HG03159 (cell line): Measurements from ENCODE around the gene DNAJA1.

Source experiments
- ATAC-seq: cut with Tn5 transposase; IDR thresholded peaks from one replicate; pipeline ENCODE4 v1.9.1; 2021; ENCODE audit warnings: mild to moderate bottlenecking, moderate library complexity; ENCODE audit not compliant: unreplicated experiment

Gene DNAJA1

DNA sequence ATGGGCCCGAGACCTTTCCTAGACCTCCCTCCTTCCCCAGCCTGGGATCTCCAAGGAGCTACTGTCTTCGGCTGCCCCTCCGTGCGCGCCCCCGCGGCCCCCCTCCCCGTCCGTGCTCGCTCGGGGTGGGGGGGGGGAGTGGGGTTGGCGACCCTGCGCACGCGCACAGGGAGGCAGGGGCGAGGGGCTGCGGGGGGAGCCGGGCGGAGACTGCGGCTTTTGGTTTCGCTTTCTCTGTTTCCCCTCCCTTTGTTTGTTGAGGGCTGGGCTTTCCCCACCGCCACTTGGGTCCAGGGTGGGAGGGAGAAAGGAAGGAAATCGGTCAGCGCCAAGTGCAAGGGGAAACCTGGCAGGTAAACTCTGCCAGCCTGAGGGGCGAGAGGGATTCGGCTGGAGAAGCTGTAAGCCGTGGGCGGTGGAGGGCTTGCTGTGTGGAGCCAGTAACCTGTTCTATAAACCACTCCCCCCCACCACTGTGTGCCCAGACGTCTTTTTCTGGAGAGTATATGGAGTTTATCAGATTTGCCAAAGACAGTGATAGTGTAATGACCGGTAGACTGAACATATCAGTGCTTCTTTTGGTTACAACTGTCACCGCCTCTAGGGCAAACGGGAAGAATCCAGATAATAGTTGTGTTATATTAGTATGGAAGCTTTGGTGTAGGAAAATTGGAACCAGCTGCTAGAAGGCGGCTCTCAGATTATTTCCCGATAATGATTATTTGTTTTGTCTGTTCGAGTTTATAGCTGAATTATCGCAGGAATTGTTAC lies 684 bp downstream of the DNAJA1 start:
- peak; percentile 42 for ATAC-seq

DNA sequence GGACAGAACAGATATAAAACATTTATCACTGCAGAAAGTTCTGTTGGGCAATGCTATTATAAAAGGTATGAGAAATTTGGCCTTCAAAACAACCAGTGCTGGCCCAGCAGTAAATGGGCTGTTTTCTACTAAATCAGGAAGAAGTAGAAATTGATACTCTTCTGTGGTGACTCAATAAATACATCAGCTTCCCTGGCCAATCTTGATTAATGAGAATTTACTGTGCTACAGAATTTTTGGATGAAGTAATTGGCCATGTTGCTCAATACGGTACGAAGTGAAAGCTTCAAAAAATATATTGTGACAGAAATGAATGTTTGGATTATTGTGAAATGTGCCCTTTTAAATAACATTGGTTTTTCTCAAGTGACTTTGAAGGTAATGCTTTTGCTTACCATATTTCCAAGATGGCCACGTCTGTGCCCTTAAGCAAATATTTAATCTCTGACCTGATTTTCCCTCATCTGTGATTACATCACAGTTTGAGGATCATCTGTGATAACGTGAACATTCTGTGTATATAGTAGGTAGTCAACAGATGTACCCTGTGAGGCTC lies 4.2 kb downstream of the DNAJA1 start:
- ATAC-seq = no peak

DNA sequence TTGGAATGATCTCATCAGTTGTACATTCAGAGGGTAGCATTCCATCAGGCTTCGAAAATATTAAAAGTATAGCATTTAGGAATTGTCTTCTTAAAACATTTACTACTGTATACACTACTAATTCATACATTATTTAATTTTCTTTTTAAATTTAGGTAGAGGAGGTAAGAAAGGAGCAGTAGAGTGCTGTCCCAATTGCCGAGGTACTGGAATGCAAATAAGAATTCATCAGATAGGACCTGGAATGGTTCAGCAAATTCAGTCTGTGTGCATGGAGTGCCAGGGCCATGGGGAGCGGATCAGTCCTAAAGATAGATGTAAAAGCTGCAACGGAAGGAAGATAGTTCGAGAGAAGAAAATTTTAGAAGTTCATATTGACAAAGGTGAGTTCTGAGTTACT lies 5.2 kb downstream of the DNAJA1 start:
- no peak for ATAC-seq

DNA sequence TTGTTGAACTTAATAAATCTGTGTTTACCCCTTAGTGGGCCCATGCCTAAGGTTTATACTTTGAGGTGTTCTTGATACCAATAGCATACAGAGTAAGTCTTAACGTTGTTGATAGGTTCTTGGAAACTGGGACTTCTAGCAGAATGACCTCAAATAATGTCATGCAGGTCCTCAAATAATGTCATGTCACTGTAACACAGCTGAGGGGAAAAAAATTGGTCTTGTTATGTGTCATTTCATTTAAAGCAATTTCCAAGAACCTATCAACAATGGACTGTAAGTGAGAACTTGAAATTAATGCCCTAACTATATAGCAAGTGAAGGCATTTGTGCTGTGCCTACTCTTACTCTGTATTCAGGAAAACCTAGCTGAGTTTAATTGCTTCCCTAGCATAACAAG lies 7.2 kb downstream of the DNAJA1 start:
- ATAC-seq = no peak

DNA sequence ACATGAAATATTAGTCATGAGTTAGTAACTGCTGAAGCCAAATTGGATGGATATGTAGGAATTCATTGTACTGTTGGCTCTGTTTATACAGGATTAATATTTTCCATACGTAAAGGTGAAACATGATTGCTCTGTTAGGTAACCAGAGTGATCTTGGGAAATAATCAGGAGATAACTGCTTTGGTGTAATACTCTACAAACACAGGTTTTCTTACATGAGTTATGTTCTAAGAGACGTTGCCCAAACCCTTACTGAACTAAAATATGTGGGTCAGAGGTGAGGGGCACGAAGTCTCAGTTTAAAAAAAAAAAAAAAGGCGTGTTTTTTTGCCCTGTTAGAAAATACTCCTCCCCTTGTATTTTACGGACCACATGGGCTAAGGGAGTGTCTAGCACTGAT lies 7.8 kb downstream of the DNAJA1 start:
- no peak for ATAC-seq

DNA sequence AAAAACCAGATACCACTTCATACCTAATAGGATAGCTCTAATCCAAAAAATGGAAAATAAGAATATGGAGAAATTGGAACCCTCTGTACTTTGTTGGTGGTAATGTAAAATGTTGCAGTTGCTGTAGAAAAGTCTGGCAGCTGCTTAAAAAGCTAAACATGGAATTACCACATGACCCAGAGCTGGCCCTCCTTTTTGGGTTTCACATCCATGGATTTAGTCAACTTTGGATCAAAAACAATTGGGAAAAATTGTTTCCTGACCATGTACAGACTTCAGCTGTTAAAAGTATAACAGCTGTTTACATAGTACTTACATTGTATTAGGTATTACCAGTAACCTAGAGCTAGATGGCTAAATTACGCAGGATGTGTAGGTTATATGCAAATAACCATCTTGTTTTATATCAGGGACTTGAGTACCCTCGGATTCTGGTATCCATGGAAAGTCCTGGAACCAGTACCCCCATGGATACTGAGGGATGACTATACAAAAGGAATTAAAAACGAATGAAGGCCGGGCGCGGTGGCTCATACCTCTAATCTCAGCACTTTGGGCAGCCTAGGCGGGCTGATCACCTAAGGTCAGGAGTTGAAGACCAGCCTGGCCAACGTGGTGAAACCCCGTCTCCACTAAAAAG lies 15.8 kb downstream of the DNAJA1 start:
- ATAC-seq = no peak

DNA sequence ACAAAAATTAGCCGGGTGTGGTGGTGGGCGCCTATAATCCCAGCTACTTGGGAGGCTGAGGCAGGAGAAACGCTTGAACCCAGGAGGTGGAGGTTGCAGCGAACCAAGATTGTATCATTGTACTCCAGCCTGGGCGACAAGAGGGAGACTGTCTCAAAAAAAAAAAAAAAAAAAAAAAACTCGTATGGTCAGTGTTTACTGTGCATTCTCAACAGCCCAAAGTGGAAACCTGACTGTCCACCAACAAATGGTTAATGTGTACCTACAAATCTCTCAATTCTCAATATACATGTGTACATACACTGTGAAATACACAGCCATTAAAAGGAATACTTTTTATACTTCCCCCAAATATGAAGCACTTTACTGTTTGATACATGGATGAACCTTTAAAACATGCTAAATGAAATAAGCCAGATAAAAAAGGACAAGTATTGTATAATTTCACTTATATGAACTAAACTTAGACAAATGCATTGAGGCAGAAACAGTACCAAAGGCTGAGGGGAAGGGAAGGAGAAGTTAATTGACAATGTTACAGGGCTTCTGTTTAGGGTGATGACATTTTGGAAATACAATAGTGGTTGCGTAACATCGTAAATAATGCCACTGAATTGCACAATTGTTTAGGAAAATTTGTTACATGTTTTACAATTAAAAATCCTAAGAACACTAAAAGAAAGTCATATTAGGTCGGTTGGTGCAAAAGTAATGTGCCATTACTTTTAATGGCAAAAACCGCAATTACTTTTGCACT lies 16.5 kb downstream of the DNAJA1 start:
- no peak for ATAC-seq

DNA sequence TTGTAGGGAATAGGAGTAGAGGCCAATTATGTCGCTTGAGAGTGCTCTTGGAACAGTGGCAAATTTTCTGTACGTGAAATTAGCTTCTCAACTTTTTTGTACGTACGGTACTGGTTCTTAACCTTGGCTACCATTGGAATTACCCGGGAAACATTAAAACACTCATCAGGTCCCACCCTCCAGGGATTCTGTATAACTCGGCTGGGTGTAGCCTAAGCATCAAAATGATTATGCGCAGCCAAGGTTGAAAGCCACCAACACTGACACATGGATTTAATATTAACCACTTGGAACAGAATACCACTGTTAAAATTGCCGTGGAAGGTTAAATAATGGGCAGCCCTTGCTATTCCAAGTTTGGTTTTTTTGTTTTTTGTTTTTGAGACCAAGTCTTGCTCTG lies 17.4 kb downstream of the DNAJA1 start:
- no peak for ATAC-seq

DNA sequence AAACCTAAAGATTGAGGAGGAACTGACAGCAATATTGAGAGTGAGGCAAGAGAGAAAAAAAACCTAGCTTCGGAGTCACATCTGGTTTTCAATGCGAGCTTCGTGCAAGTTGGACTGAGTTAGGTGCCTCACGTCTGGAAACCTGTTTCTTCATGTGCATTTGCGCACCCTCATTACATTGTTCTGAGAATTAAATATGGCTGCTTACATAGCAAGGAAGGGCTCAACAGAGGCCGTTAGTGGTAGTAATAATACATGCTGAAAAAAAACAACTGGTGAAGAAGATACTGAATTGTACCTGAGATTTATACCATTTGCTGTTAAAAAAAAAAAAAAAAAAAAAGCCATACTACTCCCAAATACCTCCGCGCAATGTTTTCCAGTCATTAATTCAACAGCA lies 18.6 kb downstream of the DNAJA1 start:
- ATAC-seq = no peak

DNA sequence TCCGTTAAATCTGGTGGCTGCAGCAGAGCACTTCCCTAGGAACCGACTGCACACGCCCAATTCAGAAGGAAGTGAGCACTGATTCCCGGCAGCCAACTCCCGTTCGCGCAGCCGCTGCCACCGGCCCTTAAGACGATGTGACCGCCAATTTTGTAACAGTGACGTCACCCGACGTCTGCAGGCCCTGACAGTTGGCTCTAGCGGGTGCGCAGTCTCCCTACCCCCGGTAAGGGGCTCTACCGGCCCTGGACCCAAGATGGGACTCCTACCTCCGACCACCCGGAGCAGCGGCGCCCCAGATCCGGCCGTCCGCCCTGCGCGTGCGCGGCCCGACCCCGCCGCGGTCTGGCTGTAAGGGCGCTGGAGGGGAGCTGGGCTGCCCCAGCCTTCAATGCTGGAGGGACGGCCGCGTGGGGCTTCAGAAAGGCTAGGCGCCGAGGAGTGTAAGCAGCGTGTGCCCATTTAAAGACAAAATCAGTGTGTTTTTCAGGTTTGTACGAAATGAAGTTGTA lies 19.1 kb downstream of the DNAJA1 start:
- peak; percentile 83 for ATAC-seq

DNA sequence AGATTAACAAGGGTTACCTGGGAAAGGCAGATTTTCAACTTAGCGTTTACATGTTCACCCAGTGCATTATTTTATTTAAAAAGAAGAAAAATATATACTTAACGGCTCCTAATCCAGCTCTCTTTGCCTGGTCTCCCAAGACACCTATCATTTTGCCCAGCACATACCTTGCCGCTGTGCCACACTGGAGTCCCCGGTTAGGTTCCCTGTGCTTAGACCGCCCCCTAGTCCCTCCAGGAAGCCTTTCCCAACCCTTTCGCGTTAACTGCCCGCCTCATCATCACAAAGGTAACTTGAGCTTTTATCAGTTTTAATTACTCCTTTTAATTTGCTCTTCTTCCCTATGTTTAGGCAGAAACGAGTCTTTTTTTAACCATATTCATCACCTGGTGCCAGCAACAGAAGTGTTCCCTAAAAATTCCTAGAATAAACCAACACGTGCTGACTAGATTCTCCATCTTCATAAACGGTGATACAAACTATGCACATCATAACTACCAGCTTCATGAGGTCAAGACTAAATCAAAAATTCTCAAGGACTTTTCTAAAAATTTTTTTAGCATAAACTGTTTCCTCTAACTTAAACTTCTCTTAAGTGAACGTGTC lies 19.7 kb downstream of the DNAJA1 start:
- no peak for ATAC-seq

DNA sequence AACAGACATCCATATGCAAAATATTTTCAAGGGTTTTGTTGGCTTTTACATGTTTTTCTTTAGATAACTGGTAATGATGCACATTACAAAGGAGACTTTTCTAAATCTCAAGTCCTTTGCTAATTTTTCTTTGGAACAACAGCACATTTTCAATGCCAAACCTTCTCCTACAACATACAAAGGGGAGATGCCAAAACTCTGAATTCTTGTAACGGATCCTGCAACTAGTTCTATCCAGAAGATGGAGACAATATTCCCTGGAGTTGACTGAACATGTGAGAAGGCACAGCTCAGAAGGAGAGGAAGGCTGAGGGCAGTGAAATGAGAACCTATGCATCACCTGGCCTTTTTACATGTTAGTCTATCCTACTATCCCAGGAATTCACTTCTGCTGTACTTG lies 21.0 kb downstream of the DNAJA1 start:
- ATAC-seq = no peak

DNA sequence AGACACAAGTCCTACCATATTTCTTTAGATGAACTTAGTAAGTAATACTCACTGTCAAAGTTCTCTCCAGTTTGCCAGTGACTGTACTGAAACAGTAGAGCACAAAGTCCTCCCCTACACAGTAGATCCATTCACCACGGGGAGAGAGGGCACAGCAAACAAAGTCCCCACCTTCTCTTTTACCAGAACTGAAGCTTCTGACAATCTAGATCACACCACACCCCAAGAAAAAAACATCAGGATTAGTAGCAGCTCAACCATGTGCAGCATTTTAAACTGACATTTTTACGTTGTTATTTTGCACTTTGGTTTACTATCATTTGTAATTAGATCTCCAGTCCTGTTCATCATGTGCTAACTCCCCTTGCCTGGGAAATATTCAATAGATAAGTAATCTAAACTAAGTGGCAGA lies 23.0 kb downstream of the DNAJA1 start:
- ATAC-seq = no peak

DNA sequence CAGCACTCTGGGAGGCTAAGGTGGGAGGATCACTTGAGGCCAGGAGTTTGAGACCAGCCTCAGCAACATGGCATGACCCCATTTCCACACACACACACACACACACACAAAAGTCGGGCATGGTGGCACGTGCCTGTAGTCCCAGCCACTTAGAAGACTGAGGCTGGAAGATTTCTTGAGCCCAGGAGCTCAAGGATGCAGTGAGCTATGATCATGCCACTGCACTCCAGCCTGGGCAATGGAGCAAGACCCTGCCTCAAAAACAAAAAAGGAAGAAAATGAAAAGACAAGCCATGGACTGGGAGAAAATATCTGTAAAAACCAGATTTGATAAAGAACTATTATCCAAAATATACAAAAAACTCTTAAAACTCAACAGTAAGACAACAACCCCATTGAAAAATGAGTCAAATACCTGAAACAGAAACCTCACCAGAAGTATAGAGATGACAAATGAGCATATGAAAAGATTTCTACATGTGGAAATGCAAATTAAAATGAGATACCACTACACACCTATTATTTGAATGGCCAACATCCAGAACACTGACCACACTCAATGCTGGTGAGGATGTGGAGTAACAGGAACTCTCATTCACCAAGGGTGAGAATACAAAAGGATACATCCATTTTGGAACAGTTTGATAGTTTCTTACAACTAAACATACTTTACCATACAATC lies 24.7 kb downstream of the DNAJA1 start:
- ATAC-seq = peak; percentile 65

DNA sequence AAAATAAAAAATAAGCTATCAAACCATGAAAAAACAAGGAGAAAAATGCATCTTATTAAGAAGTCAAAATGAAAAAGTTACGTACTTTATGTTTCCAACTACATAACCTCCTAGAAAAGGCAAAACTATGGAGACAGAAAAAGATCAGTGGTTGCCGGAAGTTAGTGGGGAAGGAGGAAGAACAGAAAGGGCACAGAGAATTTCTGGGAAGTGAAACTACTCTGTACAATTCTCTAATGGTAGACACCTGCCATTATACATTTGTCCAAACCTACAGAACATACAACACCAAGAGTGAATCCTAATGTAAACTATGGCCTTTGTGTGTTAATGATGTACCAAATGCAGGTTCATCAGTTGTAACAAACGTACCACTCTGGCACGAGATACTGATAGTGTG lies 26.1 kb downstream of the DNAJA1 start:
- ATAC-seq = no peak

DNA sequence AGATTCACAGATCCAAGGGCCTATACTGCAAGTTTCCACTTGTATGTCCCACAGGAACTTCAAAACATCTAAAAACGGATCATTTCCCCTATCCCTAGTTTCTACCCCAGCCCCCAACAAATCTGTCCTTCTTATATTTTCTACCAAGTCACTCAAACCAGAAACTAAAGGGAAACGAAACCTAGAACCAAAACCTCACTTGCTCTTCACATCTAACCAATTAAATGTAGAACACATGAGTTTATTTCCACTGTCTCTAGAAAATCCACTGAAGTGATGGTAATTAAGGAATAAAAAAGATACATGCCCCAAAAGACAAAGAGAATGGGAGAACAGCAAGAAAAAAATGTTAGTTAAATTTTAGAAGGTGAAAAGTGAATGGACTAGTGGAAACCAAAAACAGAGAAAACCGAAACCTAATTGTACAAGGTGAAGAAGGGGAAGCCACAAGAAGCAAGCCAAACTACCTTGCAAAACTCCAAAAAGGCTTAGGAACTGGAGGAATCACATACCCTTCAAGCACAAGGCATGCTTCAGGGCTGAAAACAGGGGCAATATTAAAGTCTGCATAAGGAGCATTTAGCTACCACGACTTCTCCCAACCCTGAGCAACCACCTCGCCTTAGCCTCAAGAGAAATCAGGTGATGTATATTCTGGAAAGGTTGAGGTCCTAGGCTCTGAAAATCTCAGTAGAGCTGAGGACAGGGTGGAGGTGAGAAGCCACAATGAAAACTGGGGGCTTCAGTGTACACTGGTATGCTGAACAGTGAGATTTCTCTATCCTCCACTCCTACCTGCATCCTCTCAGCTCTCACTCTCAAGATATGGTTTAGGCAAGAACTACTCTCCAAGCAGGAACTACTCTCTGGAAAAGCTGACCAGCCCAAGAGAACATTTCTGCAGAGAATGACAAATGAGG lies 40.3 kb downstream of the DNAJA1 start:
- ATAC-seq = peak; percentile 76

DNA sequence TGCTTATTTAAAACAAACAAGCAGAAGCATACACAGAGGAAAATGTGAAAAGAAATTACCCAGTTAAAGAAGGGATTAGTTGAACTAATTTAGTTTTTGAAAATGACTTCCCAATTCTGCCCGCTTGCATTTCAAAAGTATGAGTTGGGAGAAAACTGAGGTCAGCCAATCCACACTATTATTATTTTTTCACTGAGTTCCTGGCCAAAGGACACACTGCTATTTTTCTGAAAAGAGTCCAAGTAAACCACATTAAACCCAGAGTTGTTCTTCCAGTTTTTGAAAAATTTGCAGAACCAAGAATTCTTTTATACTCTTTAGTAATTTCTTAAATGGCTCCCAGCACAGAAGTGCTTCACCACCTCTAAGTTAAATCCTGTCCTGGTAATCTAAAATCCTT lies 43.9 kb downstream of the DNAJA1 start:
- no peak for ATAC-seq

DNA sequence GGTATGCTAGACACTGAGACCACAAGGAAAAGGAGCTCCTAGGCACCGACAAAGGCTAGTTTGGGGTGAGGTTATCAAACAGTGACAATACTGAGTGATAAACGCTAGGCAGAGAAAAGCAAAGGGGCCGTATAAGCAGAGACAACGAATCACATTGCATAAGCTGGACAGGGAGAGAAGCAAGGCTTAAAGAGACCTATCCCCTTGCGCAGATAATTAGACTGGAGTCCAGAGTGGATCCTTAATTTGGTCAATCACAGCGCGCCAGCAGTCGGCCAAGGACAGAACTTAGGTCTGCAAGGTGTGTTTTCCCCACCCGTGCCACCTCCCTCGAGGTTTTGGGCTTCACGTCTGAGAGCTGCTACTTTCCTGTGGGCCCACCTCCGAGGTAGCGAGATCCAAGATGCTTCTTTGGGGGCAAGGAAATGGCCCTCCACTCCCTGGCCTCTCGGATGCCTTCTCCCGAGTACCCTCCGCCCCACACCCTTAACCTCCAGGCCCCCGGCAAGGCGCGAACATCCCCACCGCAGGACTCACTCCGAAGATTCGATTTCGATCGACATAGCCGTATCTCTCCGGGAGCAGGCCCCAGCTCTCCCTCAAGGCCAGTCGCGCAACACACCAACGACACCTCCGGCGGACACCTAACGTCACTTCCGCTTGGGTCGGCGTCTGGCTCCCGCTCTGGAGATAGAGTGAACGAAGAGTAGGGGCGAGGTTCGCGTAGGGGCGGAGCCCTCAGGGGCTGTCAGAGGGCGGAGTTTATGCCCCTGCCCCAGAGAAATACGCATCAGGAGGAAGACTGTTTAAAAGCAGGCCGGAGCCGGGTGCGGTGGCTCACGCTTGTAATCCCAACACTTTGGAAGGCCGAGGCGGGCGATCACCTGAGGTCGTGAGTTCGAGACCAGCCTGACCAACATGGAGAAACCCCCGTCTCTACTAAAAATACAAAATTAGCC lies 51.3 kb downstream of the DNAJA1 start, which contains the start of gene SMU1:
Gene SMU1 (minus strand): TSS at position 629 of the 959 bp plus-strand sequence. CDS start 66 bp downstream, at position 563.
- peak; percentile 99 for ATAC-seq
